HEK293 (cell line): ENCODE data around the gene ADAMTS4.

Experiments used
- HOXA7 ChIP-seq: sonication (generic); formaldehyde crosslinking; IDR thresholded peaks from 2 replicates; pipeline ENCODE4 v1.8.1; 2022; ENCODE audit warnings: missing genetic modification reagents, borderline replicate concordance
- HOXD13 ChIP-seq: sonication (generic); formaldehyde crosslinking; IDR thresholded peaks from 2 replicates; pipeline ENCODE4 v1.8.0; 2022; ENCODE audit warnings: missing genetic modification reagents, borderline replicate concordance
- KLF1 ChIP-seq: fragments of 450-650 bp; formaldehyde crosslinking; IDR thresholded peaks from 2 replicates; pipeline ENCODE4 v1.5.1; 2016; ENCODE audit warnings: missing biosample characterization, missing genetic modification characterization
- KLF16 ChIP-seq: fragments of 450-650 bp; formaldehyde crosslinking; IDR thresholded peaks from 2 replicates; pipeline ENCODE4 v1.5.1; 2017; ENCODE audit warnings: missing biosample characterization, missing genetic modification characterization
- KLF9 ChIP-seq: fragments of 450-650 bp; formaldehyde crosslinking; IDR thresholded peaks from 2 replicates; pipeline ENCODE4 v1.5.1; 2016; ENCODE audit warnings: missing biosample characterization, missing genetic modification characterization, low read depth
- PBX3 ChIP-seq: sonication (generic); formaldehyde crosslinking; IDR thresholded peaks from 2 replicates; pipeline ENCODE4 v1.8.1; 2022; ENCODE audit warnings: mild to moderate bottlenecking, moderate library complexity, missing genetic modification reagents
- REST ChIP-seq: fragments of 450-650 bp; formaldehyde crosslinking; IDR thresholded peaks from 2 replicates; pipeline ENCODE4 v1.5.1; 2016; ENCODE audit warnings: missing biosample characterization, missing genetic modification characterization
- SP3 ChIP-seq: fragments of 450-650 bp; formaldehyde crosslinking; IDR thresholded peaks from 2 replicates; pipeline ENCODE4 v1.5.1; 2016; ENCODE audit warnings: missing biosample characterization, missing genetic modification characterization
- YY1 ChIP-seq: fragments of 450-650 bp; formaldehyde crosslinking; IDR thresholded peaks from 2 replicates; pipeline ENCODE4 v1.5.1; 2018; ENCODE audit warnings: missing biosample characterization, missing genetic modification characterization
- ZBTB1 ChIP-seq: fragments of 450-650 bp; formaldehyde crosslinking; IDR thresholded peaks from 2 replicates; pipeline ENCODE4 v1.5.1; 2016; ENCODE audit warnings: missing biosample characterization, missing genetic modification characterization
- ZNF132 ChIP-seq: fragments of 450-650 bp; formaldehyde crosslinking; IDR thresholded peaks from 2 replicates; pipeline ENCODE4 v1.5.1; 2017; ENCODE audit warnings: missing biosample characterization, missing genetic modification characterization, borderline replicate concordance
- ZNF140 ChIP-seq: fragments of 450-650 bp; formaldehyde crosslinking; IDR thresholded peaks from 2 replicates; pipeline ENCODE4 v1.5.1; 2016; ENCODE audit warnings: missing biosample characterization, missing genetic modification characterization
- ZNF18 ChIP-seq: fragments of 450-650 bp; formaldehyde crosslinking; IDR thresholded peaks from 2 replicates; pipeline ENCODE4 v1.5.1; 2016; ENCODE audit warnings: missing biosample characterization, missing genetic modification characterization
- ZNF202 ChIP-seq: fragments of 450-650 bp; formaldehyde crosslinking; IDR thresholded peaks from 2 replicates; pipeline ENCODE4 v1.5.1; 2016; ENCODE audit warnings: missing biosample characterization, missing genetic modification characterization, borderline replicate concordance
- ZNF23 ChIP-seq: fragments of 450-650 bp; formaldehyde crosslinking; IDR thresholded peaks from 2 replicates; pipeline ENCODE4 v1.5.1; 2016; ENCODE audit warnings: missing biosample characterization, missing genetic modification characterization, borderline replicate concordance
- ZNF324 ChIP-seq: fragments of 450-650 bp; formaldehyde crosslinking; IDR thresholded peaks from 2 replicates; pipeline ENCODE4 v1.5.1; 2016; ENCODE audit warnings: missing biosample characterization, missing genetic modification characterization
- ZNF350 ChIP-seq: fragments of 450-650 bp; formaldehyde crosslinking; IDR thresholded peaks from 2 replicates; pipeline ENCODE4 v1.5.0; 2017; ENCODE audit warnings: missing biosample characterization, mild to moderate bottlenecking, missing genetic modification characterization
- ZNF433 ChIP-seq: fragments of 450-650 bp; formaldehyde crosslinking; IDR thresholded peaks from 2 replicates; pipeline ENCODE4 v1.5.1; 2016; ENCODE audit warnings: missing biosample characterization, missing genetic modification characterization, low read depth
- ZNF48 ChIP-seq: fragments of 450-650 bp; formaldehyde crosslinking; IDR thresholded peaks from 2 replicates; pipeline ENCODE4 v1.5.1; 2016; ENCODE audit warnings: missing biosample characterization, missing genetic modification characterization
- ZNF488 ChIP-seq: fragments of 450-650 bp; formaldehyde crosslinking; IDR thresholded peaks from 2 replicates; pipeline ENCODE4 v1.5.1; 2016; ENCODE audit warnings: missing biosample characterization, missing genetic modification characterization
- ZNF514 ChIP-seq: fragments of 450-650 bp; formaldehyde crosslinking; IDR thresholded peaks from 2 replicates; pipeline ENCODE4 v1.5.1; 2016; ENCODE audit warnings: missing biosample characterization, missing genetic modification characterization
- ZNF518A ChIP-seq: fragments of 450-650 bp; formaldehyde crosslinking; conservative IDR thresholded peaks from 2 replicates; pipeline ENCODE4 v1.5.1; 2016; ENCODE audit warnings: low read depth, missing biosample characterization, missing genetic modification characterization
- ZNF555 ChIP-seq: fragments of 450-650 bp; formaldehyde crosslinking; conservative IDR thresholded peaks from 2 replicates; pipeline ENCODE4 v1.5.1; 2017; ENCODE audit warnings: missing biosample characterization, mild to moderate bottlenecking, missing genetic modification characterization, inconsistent platforms
- ZNF629 ChIP-seq: fragments of 450-650 bp; formaldehyde crosslinking; IDR thresholded peaks from 2 replicates; pipeline ENCODE4 v1.5.1; 2017; ENCODE audit warnings: missing biosample characterization, missing genetic modification characterization
- ZSCAN23 ChIP-seq: fragments of 450-650 bp; formaldehyde crosslinking; IDR thresholded peaks from 2 replicates; pipeline ENCODE4 v1.5.1; 2016; ENCODE audit warnings: missing biosample characterization, missing genetic modification characterization
- ZSCAN4 ChIP-seq: fragments of 450-650 bp; formaldehyde crosslinking; IDR thresholded peaks from 2 replicates; pipeline ENCODE4 v1.5.1; 2017; ENCODE audit warnings: missing biosample characterization, missing genetic modification characterization

The ADAMTS4 gene

GRCh38 chr1:161159087-161159912 lies 39.6 kb downstream of the ADAMTS4 start, which contains the start of gene USP21 (continued):
- TF ChIP-seq ZNF518A (tag by site-specific recombination) = no peak
- peak; percentile 63; the same call in 1 of the 2 replicates for TF ChIP-seq PBX3 (CRISPR knock-in tag)
- TF ChIP-seq ZNF433 (tag by site-specific recombination) = no peak
- TF ChIP-seq ZNF555 = no peak
- no peak for TF ChIP-seq ZNF202
- no peak for TF ChIP-seq KLF1 (tag by site-specific recombination)
- 0 out of 2 replicates have a peak, but pooled peaks have one; percentile 47 for TF ChIP-seq KLF16 (tag by site-specific recombination)
- TF ChIP-seq ZNF514 (tag by site-specific recombination) = no peak
- no peak for TF ChIP-seq ZNF140
- no peak for TF ChIP-seq ZNF350
- TF ChIP-seq ZNF23 (tag by site-specific recombination) = no peak
- no peak for TF ChIP-seq HOXD13 (CRISPR knock-in tag)
- peak; percentile 85 for TF ChIP-seq ZNF324 (tag by site-specific recombination)
- TF ChIP-seq ZSCAN4 = 0 out of 2 replicates have a peak, but pooled peaks have one; percentile 50
- TF ChIP-seq ZNF629 (tag by site-specific recombination) = peak; percentile 27; the same call in 1 of the 2 replicates
- no peak for TF ChIP-seq HOXA7
- TF ChIP-seq KLF9 (tag by site-specific recombination) = peak; percentile 50; the same call in 1 of the 2 replicates
- no peak for TF ChIP-seq ZNF132 (tag by site-specific recombination)
- no peak for TF ChIP-seq ZNF18
- TF ChIP-seq SP3 (tag by site-specific recombination) = peak; percentile 91
- peak; percentile 98 for TF ChIP-seq YY1
- TF ChIP-seq ZSCAN23 (tag by site-specific recombination) = no peak
- no peak for TF ChIP-seq ZBTB1 (tag by site-specific recombination)
- no peak for TF ChIP-seq ZNF48 (tag by site-specific recombination)
- TF ChIP-seq ZNF488 (tag by site-specific recombination) = no peak
- TF ChIP-seq REST (tag by site-specific recombination) = 0 out of 2 replicates have a peak, but pooled peaks have one; percentile 44
